WTC11 (cell line): Measurements from ENCODE around the gene TSPAN1. TPM values are rescaled to one million over a fixed set of nuclear protein-coding genes. Genes with fewer than 3 reads are reported as not detected.

Source experiments
- ATAC-seq: fragments of 200-7000 bp; cut with Tn5 transposase; 2 replicates; pipeline ENCODE4 v1.10.0; 2021; ENCODE audit warnings: mild to moderate bottlenecking, moderate library complexity
- CTCF ChIA-PET: fragments of 300-600 bp; sonication (Branson Sonifier 250); formaldehyde crosslinking; loops from one replicate; lab custom pipeline; 2021; ENCODE audit warnings: antibody characterized with exemption; lab: Charles Lee
- POLR2A ChIA-PET: fragments of 350-600 bp; sonication (Branson Sonifier 250); formaldehyde crosslinking; loops from one replicate; lab custom pipeline; 2021; ENCODE audit warnings: antibody characterized with exemption; lab: Charles Lee
- DNase-seq: peaks from one replicate; pipeline ENCODE4 v3.0.0; 2021; ENCODE audit warnings: low spot score
- H3K27ac Mint-ChIP-seq: 2 replicates; pipeline ENCODE4 v1.8.0; 2021; ENCODE audit warnings: mixed read lengths
- H3K27me3 Mint-ChIP-seq: 2 replicates; pipeline ENCODE4 v1.8.0; 2021; ENCODE audit warnings: low read depth, mild to moderate bottlenecking, moderate library complexity, mixed read lengths
- H3K36me3 Mint-ChIP-seq: 2 replicates; pipeline ENCODE4 v1.8.0; 2021; ENCODE audit warnings: mixed read lengths
- H3K4me1 Mint-ChIP-seq: 2 replicates; pipeline ENCODE4 v1.8.0; 2022; ENCODE audit warnings: mixed read lengths
- H3K4me3 Mint-ChIP-seq: 2 replicates; pipeline ENCODE4 v1.8.0; 2021; ENCODE audit warnings: mild to moderate bottlenecking, moderate library complexity, mixed read lengths
- H3K9me3 Mint-ChIP-seq: 2 replicates; pipeline ENCODE4 v1.8.0; 2021; ENCODE audit warnings: mixed read lengths
- ARID4B ChIP-seq: sonication (generic); formaldehyde crosslinking; IDR thresholded peaks from 2 replicates; pipeline ENCODE4 v1.8.0; 2023; ENCODE audit warnings: missing genetic modification reagents, mild to moderate bottlenecking, borderline replicate concordance
- ATF1 ChIP-seq: sonication (generic); formaldehyde crosslinking; IDR thresholded peaks from 2 replicates; pipeline ENCODE4 v1.8.1; 2023; ENCODE audit warnings: mild to moderate bottlenecking, moderate library complexity, missing genetic modification reagents
- ATF2 ChIP-seq: sonication (generic); formaldehyde crosslinking; IDR thresholded peaks from 2 replicates; pipeline ENCODE4 v1.8.1; 2022; ENCODE audit warnings: low read depth, missing genetic modification reagents, borderline replicate concordance
- ATF3 ChIP-seq: sonication (generic); formaldehyde crosslinking; conservative IDR thresholded peaks from 2 replicates; pipeline ENCODE4 v1.8.1; 2022; ENCODE audit warnings: mild to moderate bottlenecking, missing genetic modification reagents
- EMX1 ChIP-seq: fragments of 250-450 bp; sonication (Bioruptor Pico); IDR thresholded peaks from 2 replicates; pipeline ENCODE4 v1.8.0; 2021; ENCODE audit warnings: mild to moderate bottlenecking
- FOXP4 ChIP-seq: sonication (generic); formaldehyde crosslinking; IDR thresholded peaks from 2 replicates; pipeline ENCODE4 v1.8.0; 2022; ENCODE audit warnings: mild to moderate bottlenecking, missing genetic modification reagents
- JUN ChIP-seq: sonication (generic); formaldehyde crosslinking; IDR thresholded peaks from 2 replicates; pipeline ENCODE4 v1.8.0; 2023; ENCODE audit warnings: mild to moderate bottlenecking, missing genetic modification reagents
- NFYB ChIP-seq: sonication (generic); formaldehyde crosslinking; conservative IDR thresholded peaks from 2 replicates; pipeline ENCODE4 v1.8.0; 2022; ENCODE audit warnings: low read depth, missing genetic modification reagents
- NR3C1 ChIP-seq: sonication (generic); formaldehyde crosslinking; conservative IDR thresholded peaks from 2 replicates; pipeline ENCODE4 v1.8.1; 2023; ENCODE audit warnings: low read depth, mild to moderate bottlenecking, missing genetic modification reagents
- OVOL2 ChIP-seq: fragments of 250-450 bp; sonication (Bioruptor Pico); IDR thresholded peaks from 2 replicates; pipeline ENCODE4 v1.9.0; 2021; ENCODE audit warnings: mild to moderate bottlenecking, borderline replicate concordance
- RORB ChIP-seq: fragments of 250-450 bp; sonication (Bioruptor Pico); IDR thresholded peaks from 2 replicates; pipeline ENCODE4 v1.9.0; 2021; ENCODE audit warnings: mild to moderate bottlenecking
- SP1 ChIP-seq: sonication (generic); formaldehyde crosslinking; conservative IDR thresholded peaks from 2 replicates; pipeline ENCODE4 v1.8.1; 2022; ENCODE audit warnings: missing genetic modification reagents
- TCF7 ChIP-seq: sonication (generic); formaldehyde crosslinking; IDR thresholded peaks from 2 replicates; pipeline ENCODE4 v1.8.0; 2022; ENCODE audit warnings: mild to moderate bottlenecking, low read depth, missing genetic modification reagents, moderate library complexity
- ZBTB21 ChIP-seq: sonication (generic); formaldehyde crosslinking; IDR thresholded peaks from 2 replicates; pipeline ENCODE4 v1.8.1; 2023; ENCODE audit warnings: mild to moderate bottlenecking, missing genetic modification reagents, borderline replicate concordance
- ZBTB43 ChIP-seq: sonication (generic); formaldehyde crosslinking; IDR thresholded peaks from 2 replicates; pipeline ENCODE4 v1.8.1; 2023; ENCODE audit warnings: mild to moderate bottlenecking, missing genetic modification reagents
- ZNF121 ChIP-seq: sonication (generic); formaldehyde crosslinking; IDR thresholded peaks from 2 replicates; pipeline ENCODE4 v1.8.0; 2023; ENCODE audit warnings: missing genetic modification reagents
- ZNF138 ChIP-seq: sonication (generic); formaldehyde crosslinking; conservative IDR thresholded peaks from 2 replicates; pipeline ENCODE4 v1.8.1; 2022; ENCODE audit warnings: mild to moderate bottlenecking, moderate library complexity, missing genetic modification reagents
- ZNF219 ChIP-seq: sonication (generic); formaldehyde crosslinking; IDR thresholded peaks from 2 replicates; pipeline ENCODE4 v1.8.0; 2023; ENCODE audit warnings: missing genetic modification reagents, mild to moderate bottlenecking, borderline replicate concordance
- ZNF317 ChIP-seq: sonication (generic); formaldehyde crosslinking; IDR thresholded peaks from 2 replicates; pipeline ENCODE4 v1.8.1; 2023; ENCODE audit warnings: low read depth, mild to moderate bottlenecking, moderate library complexity, missing genetic modification reagents, borderline replicate concordance
- ZNF532 ChIP-seq: fragments of 250-450 bp; sonication (Bioruptor Pico); IDR thresholded peaks from 2 replicates; pipeline ENCODE4 v1.9.0; 2021; ENCODE audit warnings: mild to moderate bottlenecking, borderline replicate concordance
- total RNA-seq: library from RNA; stranded (reverse); gene quantifications from 3 replicates; pipeline ENCODE4 v1.2.3, GENCODE V29; 2021

Gene TSPAN1
- total RNA-seq, 1 experiment from 2014 or later = 0.50 TPM

- Mint-ChIP-seq H3K27me3 (peaks cover 21% of the 10 kb centered on the region), H3K4me1 (peaks cover 13% of the 10 kb centered on the region), H3K36me3 (no peaks in the 10 kb centered on the region), H3K9me3 (no peaks in the 10 kb centered on the region), H3K27ac (no peak overlapping the region), H3K4me3 (no peak overlapping the region)
- TF ChIP-seq ATF2 (CRISPR knock-in tag) (no peak), OVOL2 (no peak), SP1 (CRISPR knock-in tag) (no peak), ZNF317 (CRISPR knock-in tag) (no peak), EMX1 (CRISPR knock-in tag) (no peak), ZNF219 (CRISPR knock-in tag) (no peak), ZBTB21 (CRISPR knock-in tag) (no peak)
- CTCF ChIA-PET = interaction anchor here (0.6 to 1.5 kb wide), 2 partner anchors 86 to 107 kb away, joined by 3 read pairs; no protein-coding TSS in a partner anchor
- ATAC-seq = no peak
- POLR2A ChIA-PET = interaction anchor here (1.1 kb wide), 1 partner anchor 22 kb away, joined by 3 read pairs; no protein-coding TSS in a partner anchor
- DNase-seq = no peak
Observed at GRCh38 chr1:46137916-46138315, 37.0 kb upstream of the TSPAN1 start.

- peaks cover 9% of the 10 kb centered on the region for H3K4me1 Mint-ChIP-seq
- CTCF ChIA-PET = no interaction called here
- H3K27ac Mint-ChIP-seq = no peak overlapping the region
- no peaks in the 10 kb centered on the region for H3K36me3 Mint-ChIP-seq
- no peak for DNase-seq
- no peak for TF ChIP-seq ZNF138 (CRISPR knock-in tag)
- no peak for TF ChIP-seq JUN (CRISPR knock-in tag)
- TF ChIP-seq ATF3 = no peak
- no peak for TF ChIP-seq ZBTB21 (CRISPR knock-in tag)
- TF ChIP-seq ZBTB43 (CRISPR knock-in tag) = no peak
- no peak for TF ChIP-seq ARID4B (CRISPR knock-in tag)
- no peak for TF ChIP-seq ZNF121 (CRISPR knock-in tag)
- no peak for TF ChIP-seq NFYB (CRISPR knock-in tag)
- no peak for TF ChIP-seq FOXP4 (CRISPR knock-in tag)
- TF ChIP-seq TCF7 (CRISPR knock-in tag) = no peak
- TF ChIP-seq ATF1 = no peak
- no peak for TF ChIP-seq ZNF532
- TF ChIP-seq NR3C1 (CRISPR knock-in tag) = no peak
- TF ChIP-seq RORB (CRISPR knock-in tag) = no peak
- TF ChIP-seq, all 79 proteins: peak for 0
- H3K4me3 Mint-ChIP-seq = no peak overlapping the region
- peaks cover 3% of the 10 kb centered on the region for H3K9me3 Mint-ChIP-seq
- POLR2A ChIA-PET = no interaction called here
- peaks cover 3% of the 10 kb centered on the region; the same call in 1 of the 2 replicates for H3K27me3 Mint-ChIP-seq
- peak; percentile 44; the same call in 1 of the 2 replicates for ATAC-seq
Observed at GRCh38 chr1:46148318-46148717, 26.6 kb upstream of the TSPAN1 start.
